Measurements from ENCODE around the gene NUTM2A.
"Not testable (repeated sequence)": the region's sequence is repeated elsewhere in the genome, so short reads cannot be mapped to it uniquely, and the experiment has no call there.

NUTM2A gene

DNA sequence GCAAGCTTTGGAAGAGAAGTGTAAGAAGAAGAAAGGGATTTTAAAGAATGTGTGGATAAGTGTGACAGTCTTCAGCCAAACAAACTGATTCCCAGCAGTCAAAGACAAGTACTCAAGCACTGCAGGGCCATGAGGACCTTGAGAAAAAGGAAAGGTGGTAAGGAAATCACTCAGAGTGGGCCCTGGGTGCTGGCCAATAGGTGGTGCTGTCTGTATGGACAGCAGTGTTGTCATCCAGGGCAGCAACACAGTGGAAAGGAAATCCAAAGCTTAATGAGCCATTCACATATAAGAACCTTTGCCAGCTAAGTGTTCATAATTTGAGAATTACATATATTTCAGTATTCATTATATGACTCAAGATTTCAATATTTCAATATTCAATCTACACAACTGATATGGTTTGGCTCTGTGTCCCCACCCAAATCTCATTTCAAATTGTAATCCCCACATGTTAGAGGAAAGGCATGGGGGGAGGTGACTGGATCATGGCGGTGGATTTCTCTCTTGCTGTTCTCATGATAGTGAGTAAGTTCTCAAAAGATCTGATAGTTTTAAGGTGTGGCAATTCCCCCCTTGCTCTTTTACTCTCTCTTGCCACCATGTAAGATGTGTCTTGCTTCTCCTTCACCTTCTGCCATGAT is 55.6 kb downstream of the NUTM2A start:
- not testable (repeated sequence) for DNase-seq

All from NCI-H524 (cell line).